GM12878 (cell line): ENCODE data around the gene MPPED1.

Source experiments
- CEBPB ChIP-seq, 2 experiments: fragments of 150-350 bp in 1 of 2; IDR thresholded peaks; 2 replicates each; pipeline ENCODE4 v1.6.1; 2012 to 2014; ENCODE audit warnings: low read depth in 2 of 2, low read length in 2 of 2, borderline replicate concordance in 1 of 2, inconsistent platforms in 1 of 2
- EP300 ChIP-seq, 2 experiments: fragments of 150-350 bp in 1 of 2; IDR thresholded peaks; 2 replicates each; pipeline ENCODE4 v1.6.1; 2011 to 2012; ENCODE audit warnings: low read depth in 2 of 2, low read length in 2 of 2, borderline replicate concordance in 1 of 2, improper control_type of control experiment in 1 of 2, inconsistent platforms in 1 of 2; ENCODE audit not compliant: control insufficient read depth in 1 of 2
- JUND ChIP-seq: IDR thresholded peaks from 2 replicates; pipeline ENCODE4 v1.6.1; 2012; ENCODE audit warnings: low read depth, mild to moderate bottlenecking, low read length, improper control_type of control experiment, moderate library complexity
- MXI1 ChIP-seq: fragments of 150-350 bp; IDR thresholded peaks from 2 replicates; pipeline ENCODE4 v1.6.1; 2011; ENCODE audit warnings: low read depth, mild to moderate bottlenecking, inconsistent platforms, low read length, improper control_type of control experiment
- POLR2A ChIP-seq: IDR thresholded peaks from 2 replicates; pipeline ENCODE4 v1.6.1; 2011; ENCODE audit warnings: low read depth, mild to moderate bottlenecking, low read length
- POLR2AphosphoS5 ChIP-seq: IDR thresholded peaks from 2 replicates; pipeline ENCODE4 v1.6.1; 2011; ENCODE audit warnings: mild to moderate bottlenecking, low read length, inconsistent platforms
- RCOR1 ChIP-seq: conservative IDR thresholded peaks from 2 replicates; pipeline ENCODE4 v1.6.1; 2012; ENCODE audit warnings: low read depth, low read length, improper control_type of control experiment
- RELA ChIP-seq: fragments of 450-650 bp; IDR thresholded peaks from 2 replicates; pipeline ENCODE4 v1.8.0; 2014; ENCODE audit warnings: borderline replicate concordance; ENCODE audit not compliant: partially characterized antibody
- SMC3 ChIP-seq: IDR thresholded peaks from 2 replicates; pipeline ENCODE4 v1.6.1; 2011; ENCODE audit warnings: low read length, improper control_type of control experiment, borderline replicate concordance
- ZNF274 ChIP-seq: IDR thresholded peaks from one replicate; pipeline ENCODE4 v1.8.0; 2011; ENCODE audit not compliant: insufficient read length, insufficient read depth
- TF ChIP-seq, protein P1 (sequence below): fragments of 450-650 bp; formaldehyde crosslinking; IDR thresholded peaks from 2 replicates; pipeline ENCODE4 v1.4.0; 2020; ENCODE audit warnings: mild to moderate bottlenecking, moderate library complexity
- TF ChIP-seq, protein P2 (sequence below), 3 experiments: IDR thresholded peaks in 2 of 3; conservative IDR thresholded peaks in 1 of 3; 2 replicates each; pipeline ENCODE4 v1.5.1; 2011; ENCODE audit warnings: low read depth in 3 of 3, low read length in 3 of 3, mild to moderate bottlenecking in 3 of 3, control low read depth in 2 of 3, moderate library complexity in 2 of 3, inconsistent platforms in 1 of 3, mixed read lengths in 1 of 3; ENCODE audit not compliant: control insufficient read depth in 2 of 3, insufficient read depth in 1 of 3; ENCODE audit errors: extremely low read depth in 1 of 3

DNA sequence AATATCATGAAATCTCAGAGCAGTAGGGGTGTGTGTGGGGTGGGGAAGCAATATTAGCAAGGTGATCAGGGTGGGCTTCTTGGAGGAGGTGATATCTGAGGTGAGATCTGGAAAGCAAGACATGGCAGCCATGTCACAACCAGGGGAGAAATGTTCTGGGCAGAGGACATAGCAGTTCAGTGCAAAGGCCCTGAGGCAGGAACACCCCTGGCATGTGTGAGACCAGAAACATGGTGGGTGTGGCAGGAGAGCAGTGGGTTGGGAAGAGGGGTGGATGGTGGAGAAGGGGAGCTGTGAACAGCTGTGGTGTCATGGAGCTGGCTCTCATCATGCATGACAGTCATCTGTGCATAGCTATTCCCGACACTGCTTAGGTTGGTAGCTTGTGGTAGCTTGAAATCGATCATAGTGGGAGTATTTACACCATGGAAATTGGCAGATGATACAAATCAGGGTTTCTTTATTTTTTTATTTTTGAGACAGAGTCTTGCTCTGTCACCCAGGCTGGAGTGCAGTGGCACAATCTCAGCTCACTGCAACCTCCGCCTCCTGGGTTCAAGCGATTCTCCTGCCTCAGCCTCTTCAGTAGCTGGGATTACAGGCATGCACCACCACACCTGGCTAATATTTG, 17.9 kb upstream of the MPPED1 start:
- TF ChIP-seq JUND: no peak
- no peak for TF ChIP-seq CEBPB (IDR thresholded peaks at IDR 0.05; ENCODE audit: borderline replicate concordance in 1 of 2, low read depth in 2 of 2, low read length in 2 of 2)
- TF ChIP-seq RELA: no peak
- no peak for TF ChIP-seq ZNF274
- TF ChIP-seq MXI1: no peak
- TF ChIP-seq RCOR1: no peak
- no peak for TF ChIP-seq POLR2A
- TF ChIP-seq, protein P1, sequence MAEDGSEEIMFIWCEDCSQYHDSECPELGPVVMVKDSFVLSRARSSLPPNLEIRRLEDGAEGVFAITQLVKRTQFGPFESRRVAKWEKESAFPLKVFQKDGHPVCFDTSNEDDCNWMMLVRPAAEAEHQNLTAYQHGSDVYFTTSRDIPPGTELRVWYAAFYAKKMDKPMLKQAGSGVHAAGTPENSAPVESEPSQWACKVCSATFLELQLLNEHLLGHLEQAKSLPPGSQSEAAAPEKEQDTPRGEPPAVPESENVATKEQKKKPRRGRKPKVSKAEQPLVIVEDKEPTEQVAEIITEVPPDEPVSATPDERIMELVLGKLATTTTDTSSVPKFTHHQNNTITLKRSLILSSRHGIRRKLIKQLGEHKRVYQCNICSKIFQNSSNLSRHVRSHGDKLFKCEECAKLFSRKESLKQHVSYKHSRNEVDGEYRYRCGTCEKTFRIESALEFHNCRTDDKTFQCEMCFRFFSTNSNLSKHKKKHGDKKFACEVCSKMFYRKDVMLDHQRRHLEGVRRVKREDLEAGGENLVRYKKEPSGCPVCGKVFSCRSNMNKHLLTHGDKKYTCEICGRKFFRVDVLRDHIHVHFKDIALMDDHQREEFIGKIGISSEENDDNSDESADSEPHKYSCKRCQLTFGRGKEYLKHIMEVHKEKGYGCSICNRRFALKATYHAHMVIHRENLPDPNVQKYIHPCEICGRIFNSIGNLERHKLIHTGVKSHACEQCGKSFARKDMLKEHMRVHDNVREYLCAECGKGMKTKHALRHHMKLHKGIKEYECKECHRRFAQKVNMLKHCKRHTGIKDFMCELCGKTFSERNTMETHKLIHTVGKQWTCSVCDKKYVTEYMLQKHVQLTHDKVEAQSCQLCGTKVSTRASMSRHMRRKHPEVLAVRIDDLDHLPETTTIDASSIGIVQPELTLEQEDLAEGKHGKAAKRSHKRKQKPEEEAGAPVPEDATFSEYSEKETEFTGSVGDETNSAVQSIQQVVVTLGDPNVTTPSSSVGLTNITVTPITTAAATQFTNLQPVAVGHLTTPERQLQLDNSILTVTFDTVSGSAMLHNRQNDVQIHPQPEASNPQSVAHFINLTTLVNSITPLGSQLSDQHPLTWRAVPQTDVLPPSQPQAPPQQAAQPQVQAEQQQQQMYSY (CRISPR knock-in tag): no peak
- TF ChIP-seq EP300 (IDR thresholded peaks at IDR 0.05; ENCODE audit: borderline replicate concordance in 1 of 2, control insufficient read depth in 1 of 2, low read depth in 2 of 2, low read length in 2 of 2): no peak
- no peak for TF ChIP-seq POLR2AphosphoS5
- TF ChIP-seq SMC3: no peak
- TF ChIP-seq, protein P2, sequence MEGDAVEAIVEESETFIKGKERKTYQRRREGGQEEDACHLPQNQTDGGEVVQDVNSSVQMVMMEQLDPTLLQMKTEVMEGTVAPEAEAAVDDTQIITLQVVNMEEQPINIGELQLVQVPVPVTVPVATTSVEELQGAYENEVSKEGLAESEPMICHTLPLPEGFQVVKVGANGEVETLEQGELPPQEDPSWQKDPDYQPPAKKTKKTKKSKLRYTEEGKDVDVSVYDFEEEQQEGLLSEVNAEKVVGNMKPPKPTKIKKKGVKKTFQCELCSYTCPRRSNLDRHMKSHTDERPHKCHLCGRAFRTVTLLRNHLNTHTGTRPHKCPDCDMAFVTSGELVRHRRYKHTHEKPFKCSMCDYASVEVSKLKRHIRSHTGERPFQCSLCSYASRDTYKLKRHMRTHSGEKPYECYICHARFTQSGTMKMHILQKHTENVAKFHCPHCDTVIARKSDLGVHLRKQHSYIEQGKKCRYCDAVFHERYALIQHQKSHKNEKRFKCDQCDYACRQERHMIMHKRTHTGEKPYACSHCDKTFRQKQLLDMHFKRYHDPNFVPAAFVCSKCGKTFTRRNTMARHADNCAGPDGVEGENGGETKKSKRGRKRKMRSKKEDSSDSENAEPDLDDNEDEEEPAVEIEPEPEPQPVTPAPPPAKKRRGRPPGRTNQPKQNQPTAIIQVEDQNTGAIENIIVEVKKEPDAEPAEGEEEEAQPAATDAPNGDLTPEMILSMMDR (IDR thresholded peaks at IDR 0.05 in 2 of 3, conservative IDR thresholded peaks at IDR 0.05 in 1 of 3; ENCODE audit: control insufficient read depth in 2 of 3, extremely low read depth in 1 of 3, insufficient read depth in 1 of 3, low read depth in 3 of 3, low read length in 3 of 3): no peak
